AG08395 (cell line): ENCODE data around the gene NRARP.
A peak's percentile ranks its signal among the peaks of the same experiment; 100 is the strongest.

Experiments used
- DNase-seq: peaks from one replicate; pipeline ENCODE4 v3.0.0; 2012; ENCODE audit warnings: mixed read lengths, low spot score

Gene NRARP

DNA sequence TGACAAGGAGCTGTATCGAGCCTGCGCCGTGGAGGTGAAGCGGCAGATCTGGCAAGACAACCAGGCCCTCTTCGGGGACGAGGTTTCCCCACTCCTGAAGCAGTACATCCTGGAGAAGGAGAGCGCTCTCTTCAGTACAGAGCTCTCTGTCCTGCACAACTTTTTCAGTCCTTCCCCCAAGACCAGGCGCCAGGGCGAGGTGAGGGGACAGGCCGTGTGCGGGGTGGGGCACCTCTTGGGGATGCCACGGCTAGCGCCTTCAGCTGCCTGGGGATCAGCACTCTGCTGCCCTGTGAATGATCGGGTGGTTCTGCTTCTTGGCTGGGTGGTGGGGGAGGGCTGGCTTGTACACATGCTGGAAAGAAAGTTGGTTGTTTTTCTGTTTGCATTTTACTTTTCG lies 45.2 kb downstream of the NRARP start:
- DNase-seq, result no peak

DNA sequence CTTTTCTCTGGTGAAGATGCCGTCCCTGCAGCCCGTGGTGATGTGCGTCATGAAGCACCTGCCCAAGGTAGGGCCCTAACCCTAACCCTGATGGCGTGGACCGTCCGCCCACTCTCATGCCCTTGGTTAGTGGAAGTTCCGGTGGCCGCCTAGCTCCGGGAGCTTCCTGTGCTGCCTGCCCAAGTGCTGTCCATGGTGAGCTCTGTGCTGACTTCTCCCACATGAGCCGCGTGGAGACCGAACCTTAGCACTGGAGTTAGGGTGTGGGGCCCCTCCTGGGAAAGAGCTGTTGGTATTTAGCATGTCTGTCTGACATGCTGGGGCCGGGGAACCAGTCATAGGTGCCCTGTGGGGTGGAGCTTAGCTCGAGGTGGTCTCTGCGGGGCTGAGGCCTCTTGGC lies 45.7 kb downstream of the NRARP start:
- no peak for DNase-seq

DNA sequence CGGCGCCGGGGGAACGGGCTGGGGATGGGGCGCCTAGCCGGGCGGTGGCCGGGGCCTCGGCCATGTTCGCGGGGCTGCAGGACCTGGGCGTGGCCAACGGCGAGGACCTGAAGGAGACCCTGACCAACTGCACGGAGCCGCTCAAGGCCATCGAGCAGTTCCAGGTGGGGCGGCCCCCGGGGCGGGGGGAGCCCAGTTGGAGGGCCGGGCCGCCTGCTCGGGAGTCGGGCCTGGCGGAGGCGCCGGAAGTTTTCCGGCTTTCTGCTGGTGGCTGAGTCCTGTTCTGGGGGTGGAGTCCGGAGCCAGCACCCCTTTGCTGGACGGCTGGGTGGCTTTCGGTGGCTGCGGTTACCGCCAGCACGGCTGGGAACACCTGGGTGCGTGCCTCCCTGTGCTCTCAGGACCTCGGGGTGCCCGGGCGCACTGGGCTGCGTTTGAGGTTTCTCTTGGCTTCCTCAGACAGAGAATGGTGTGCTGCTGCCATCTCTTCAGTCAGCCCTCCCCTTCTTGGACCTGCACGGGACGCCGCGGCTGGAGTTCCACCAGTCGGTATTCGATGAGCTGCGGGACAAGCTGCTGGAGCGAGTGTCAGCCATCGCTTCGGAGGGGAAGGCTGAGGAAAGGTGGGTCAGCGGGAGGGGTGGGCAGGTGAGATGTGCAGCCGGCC lies 46.5 kb downstream of the NRARP start:
- peak; percentile 35 for DNase-seq

DNA sequence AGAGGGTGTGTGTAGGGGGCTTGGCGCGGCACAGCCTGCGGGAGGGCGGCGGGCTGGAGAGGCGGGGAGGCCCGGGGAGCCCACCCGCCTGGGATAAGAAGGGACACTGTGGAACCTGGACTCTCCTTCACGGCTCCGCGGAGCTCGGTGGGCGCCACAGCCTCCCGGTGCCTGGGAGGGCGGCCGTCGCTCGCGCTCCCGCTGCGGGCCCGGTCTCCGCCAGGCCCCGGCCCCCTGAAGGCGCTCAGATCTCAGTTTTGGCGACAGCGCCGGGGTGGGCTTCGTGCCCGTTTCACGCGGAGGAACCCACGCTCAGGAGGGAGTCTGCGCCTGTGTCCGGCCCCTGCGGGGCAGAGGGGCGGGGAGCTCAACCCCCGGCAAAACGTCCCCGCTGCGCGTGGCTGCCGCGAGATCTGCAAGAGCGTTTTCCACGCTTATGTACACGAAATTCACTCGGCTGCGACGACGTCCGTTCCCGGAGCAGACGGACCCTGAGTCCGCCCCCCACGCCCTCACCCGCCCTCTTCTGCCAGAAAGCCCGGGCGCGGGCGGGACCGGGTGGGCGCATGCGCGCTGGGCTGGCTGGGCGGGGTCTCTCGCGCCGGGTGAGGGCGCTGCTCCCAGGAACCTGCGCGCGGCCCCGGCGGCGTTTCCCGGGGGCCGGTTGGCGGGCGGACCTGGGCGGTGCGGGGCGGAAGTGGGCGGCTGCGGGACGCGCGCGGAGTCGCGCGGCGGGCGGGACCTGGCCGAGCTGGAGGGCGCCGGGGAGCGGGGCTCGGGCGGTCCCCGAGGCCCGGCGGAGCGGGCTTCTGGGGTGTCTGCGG lies 47.2 kb downstream of the NRARP start, which contains the start of gene NELFB:
Gene NELFB, plus strand, starts transcription at position 704 of the 824 bp plus-strand sequence.
- peak; percentile 100 for DNase-seq

DNA sequence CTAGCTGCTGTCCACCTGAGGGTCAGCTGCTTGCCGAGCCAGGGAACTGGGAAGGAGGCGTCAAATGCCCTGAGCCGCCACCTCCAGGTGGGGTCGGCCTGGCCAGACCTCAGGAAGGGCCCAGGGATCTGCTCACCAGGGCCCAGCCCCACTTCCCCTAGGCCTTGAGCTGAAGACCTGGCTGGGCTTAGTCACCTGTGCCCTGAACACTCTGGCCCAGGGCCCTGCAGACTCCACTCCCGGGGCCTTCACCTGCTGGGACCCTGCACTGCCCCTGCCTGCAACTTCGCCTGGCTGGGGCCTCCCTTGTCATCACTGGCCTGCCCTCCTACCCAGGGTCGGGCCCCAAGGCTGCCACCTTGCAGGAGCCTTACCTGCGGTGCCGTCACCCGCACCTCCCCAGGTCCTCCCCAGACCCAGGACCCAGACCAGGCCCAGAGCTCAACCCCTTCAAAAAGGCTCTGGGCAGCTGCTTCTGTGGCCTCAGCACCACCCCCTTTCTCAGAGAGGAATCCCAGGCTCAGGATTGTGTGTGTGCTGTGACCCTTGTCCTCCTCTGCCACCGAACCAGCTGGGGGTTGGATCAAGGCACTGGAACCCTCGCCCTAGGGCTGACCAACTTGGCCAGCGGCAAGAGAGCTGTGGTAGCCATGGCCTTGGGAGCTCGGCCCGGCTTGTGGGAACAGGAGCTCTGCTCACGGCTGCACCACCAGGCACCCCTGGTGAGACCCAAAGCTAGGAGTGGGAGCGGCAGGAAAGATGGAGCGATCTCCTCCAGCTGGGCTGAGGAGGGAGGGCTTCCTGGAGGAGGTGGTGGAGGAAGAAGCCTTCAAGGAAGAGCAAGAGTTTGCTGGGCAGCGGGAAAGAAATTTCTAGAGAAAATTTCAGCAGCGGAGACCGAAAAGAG lies 48.1 kb downstream of the NRARP start:
- peak; percentile 13 for DNase-seq

DNA sequence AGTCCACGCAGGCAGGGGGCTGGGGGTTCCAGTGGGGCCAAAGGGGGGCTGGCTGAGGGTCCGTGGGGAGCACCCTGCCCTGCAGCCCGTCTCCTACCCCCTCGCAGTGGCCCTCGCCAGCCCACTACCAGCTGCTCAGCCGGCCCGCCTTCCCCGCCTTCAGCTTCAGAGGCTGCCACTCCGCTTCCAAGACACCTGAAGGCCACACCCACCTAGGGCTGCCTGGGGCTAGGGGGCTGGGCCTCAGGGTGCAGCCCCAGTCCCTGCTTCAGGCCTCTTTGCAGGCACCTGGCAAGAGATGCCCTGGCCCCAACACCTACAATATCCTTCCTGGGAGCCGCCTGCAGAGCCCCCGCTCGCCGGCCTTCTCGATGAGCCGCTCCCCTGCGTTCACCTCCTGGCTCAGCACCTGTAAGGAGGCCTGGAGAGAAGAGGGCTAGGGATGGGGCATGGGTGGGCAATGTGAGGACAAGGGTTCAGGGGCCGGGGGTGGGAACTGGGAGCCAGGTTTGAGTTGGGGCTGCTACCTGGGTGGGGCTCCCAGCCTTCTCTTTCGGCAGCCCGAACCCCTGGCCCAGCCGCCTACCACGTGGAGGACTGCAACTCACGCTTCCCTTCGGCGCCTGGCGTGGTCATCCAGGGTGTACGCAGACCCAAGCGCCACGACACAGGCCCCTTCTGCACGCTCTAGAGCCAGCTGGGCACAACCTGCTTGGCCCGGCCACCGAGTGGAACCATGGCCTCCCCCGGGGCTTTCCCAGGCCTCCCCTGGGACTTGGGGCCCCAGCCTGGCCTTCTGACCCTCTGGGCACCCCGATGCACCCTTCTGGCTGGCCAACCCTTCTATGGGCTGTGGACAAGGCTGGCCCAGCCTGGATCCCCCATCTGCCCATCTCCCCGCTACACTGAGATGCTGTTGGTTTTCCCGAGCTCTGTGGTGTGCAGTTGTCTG lies 49.2 kb downstream of the NRARP start:
- DNase-seq, result no peak

DNA sequence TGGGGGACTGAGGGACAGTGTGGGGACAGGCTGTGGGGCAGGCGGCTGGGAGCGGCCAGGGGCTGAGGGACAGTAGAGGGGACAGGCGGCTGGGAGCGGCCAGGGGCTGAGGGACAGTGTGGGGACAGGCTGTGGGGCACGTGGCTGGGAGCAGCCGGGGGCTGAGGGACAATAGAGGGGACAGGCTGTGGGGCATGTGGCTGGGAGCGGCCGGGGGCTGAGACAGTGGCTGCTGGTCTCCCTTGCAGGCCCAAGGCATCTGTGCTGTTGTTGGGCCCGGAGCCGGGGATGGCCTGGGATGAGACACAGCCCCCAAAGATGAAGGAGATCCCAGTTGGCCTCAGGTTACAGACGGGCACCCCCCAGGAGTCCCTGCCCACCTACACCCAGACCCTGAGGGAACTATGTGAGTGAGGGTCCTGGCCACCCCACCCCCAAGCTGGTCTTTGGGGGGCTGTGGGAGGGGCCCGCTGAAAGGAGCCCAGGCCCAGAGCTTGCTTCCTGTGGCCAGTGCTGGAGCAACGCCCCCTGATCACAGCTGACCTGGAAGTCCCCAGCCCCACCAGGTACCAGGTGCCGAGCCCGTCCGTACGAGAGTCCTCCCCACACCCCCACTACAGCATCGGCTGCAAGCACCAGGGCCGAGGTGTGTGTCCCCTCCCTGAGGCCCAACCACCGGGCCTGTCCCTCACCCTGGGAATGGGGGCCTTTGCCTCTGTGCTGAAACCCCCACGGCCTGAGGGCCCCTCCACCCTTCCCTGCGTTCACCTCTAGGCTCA lies 50.4 kb downstream of the NRARP start:
- no peak for DNase-seq

DNA sequence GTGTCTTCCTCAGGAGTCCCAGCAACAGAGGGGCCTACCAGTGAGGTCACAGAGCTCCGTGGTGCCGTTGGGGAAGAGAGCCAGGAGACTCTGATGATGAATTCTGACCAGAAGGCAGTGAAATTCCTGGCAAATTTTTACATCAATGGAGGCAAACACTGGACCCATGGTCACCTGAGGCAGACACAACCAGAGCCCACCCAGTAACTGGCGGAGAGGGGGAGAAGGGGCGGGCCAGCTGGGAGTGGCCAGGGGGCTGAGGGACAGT lies 50.9 kb downstream of the NRARP start, which contains the start of gene STPG3:
Gene STPG3, plus strand, starts transcription at position 93 of the 268 bp plus-strand sequence. Its CDS starts 1 bp downstream, at position 94.
- DNase-seq, result no peak

DNA sequence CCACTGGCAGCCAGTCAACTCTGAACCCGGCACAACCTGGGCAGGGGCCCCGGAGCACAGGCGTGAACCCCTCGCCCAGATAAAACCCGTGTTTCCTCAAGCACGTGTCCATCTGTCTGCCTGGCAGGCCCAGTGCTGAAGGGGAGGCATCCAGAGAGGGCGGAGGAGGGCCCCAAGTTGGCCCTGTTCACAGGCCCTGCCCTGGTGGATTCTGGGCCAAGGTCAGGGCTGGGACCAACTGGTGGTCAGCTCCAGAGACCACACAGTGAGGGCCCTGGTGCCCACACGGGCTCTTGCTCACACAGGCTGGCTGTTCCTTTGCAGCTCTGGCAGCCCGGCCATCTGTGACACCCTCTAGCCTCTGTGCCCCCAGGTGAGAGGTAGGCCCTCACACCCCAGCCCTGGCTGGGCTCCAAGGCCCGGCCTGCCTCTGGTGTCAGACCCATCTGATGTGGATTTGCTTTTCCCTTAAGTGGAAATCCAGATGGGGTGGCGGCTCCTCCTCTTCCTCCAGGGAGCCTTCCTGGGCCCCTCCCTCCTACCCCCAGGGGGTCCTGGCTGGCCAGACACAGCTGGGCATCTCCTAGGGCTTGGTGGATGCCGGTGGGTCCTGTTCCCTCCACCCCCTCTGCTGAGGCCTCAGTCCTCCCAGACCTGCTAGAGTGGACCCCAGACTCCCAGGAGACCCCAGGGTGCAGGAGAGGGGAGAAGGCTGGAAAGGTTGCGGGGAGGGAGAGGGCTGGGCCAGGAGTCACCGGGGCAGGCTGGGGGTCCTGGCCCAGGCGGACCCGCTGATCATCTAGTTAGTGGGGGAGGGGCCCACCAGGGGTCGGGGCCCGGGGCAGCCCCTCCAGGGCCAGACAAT lies 51.5 kb downstream of the NRARP start:
- no peak for DNase-seq
